Breast epithelium (tissue), 4 donors: ENCODE data around the gene TAS2R60. TPM values are rescaled to one million over a fixed set of nuclear protein-coding genes. Genes with fewer than 3 reads are reported as not detected.

ENCODE experiments used
- DNase-seq, 2 donors: peaks; one replicate each; pipeline ENCODE4 v3.0.0-alpha.2; 2019; ENCODE audit warnings: low spot score in 2 of 2
- H3K27ac ChIP-seq, 2 donors: fragments of 200-600 bp; sonication (generic) in 1 of 2; one replicate each; pipeline ENCODE4 v1.5.1; 2016 to 2019; ENCODE audit warnings: mild to moderate bottlenecking in 1 of 2
- H3K27me3 ChIP-seq, 2 donors: fragments of 200-600 bp; sonication (generic) in 1 of 2; one replicate each; pipeline versions ENCODE4 v1.5.1 to v1.6.0; 2017 to 2019; ENCODE audit warnings: control low read depth in 1 of 2, mild to moderate bottlenecking in 1 of 2
- H3K36me3 ChIP-seq: fragments of 200-600 bp; one replicate; pipeline ENCODE4 v1.5.1; 2019
- H3K4me1 ChIP-seq, 2 donors: fragments of 200-600 bp; sonication (generic); one replicate each; pipeline ENCODE4 v1.5.1; 2016 to 2019; ENCODE audit warnings: control low read depth in 1 of 2
- H3K4me3 ChIP-seq, 3 donors: fragments of 200-600 bp; sonication (generic); 1 replicate in 2 of 3; 2 replicates in 1 of 3; pipeline ENCODE4 v1.5.1; 2016 to 2019; ENCODE audit warnings: mild to moderate bottlenecking in 3 of 3, moderate library complexity in 2 of 3
- H3K9me3 ChIP-seq, 2 donors: fragments of 200-600 bp; sonication (generic) in 1 of 2; one replicate each; pipeline ENCODE4 v1.5.1; 2016 to 2019; ENCODE audit warnings: control low read depth in 1 of 2
- POLR2A ChIP-seq: fragments of 450-650 bp; IDR thresholded peaks from one replicate; pipeline ENCODE4 v1.6.1; 2016; ENCODE audit warnings: antibody characterized with exemption, mild to moderate bottlenecking, moderate library complexity
- POLR2AphosphoS5 ChIP-seq, 3 donors: sonication (generic); formaldehyde crosslinking; IDR thresholded peaks; one replicate each; pipeline ENCODE4 v1.6.1; 2017; ENCODE audit warnings: antibody characterized with exemption in 3 of 3
- intact Hi-C: fragments of 100-400 bp; cut with DNase I; formaldehyde crosslinking; loops from one replicate; pipeline ENCODE4 v1.15.1; 2023; ENCODE audit warnings: low total_unique reads
- total RNA-seq, 3 donors: library from RNA; depleted of rRNA; stranded (reverse); fragments of >200 nt; gene quantifications; one replicate each; pipeline ENCODE4 v1.1.0, GENCODE V29; 2016
- TF ChIP-seq, protein P1 (sequence below), 3 donors: fragments of 450-650 bp; IDR thresholded peaks; one replicate each; pipeline ENCODE4 v1.5.1; 2016 to 2017; ENCODE audit warnings: antibody characterized with exemption in 3 of 3, mild to moderate bottlenecking in 3 of 3, moderate library complexity in 3 of 3

Gene TAS2R60
- total RNA-seq, 3 donors from 2014 or later: 1.6 TPM; not detected in 2

- H3K4me1 ChIP-seq: peaks cover 12 to 13% of the 10 kb centered on the region in 2 donors
- H3K36me3 ChIP-seq: no peaks in the 10 kb centered on the region
- intact Hi-C loops: no loop called here
- H3K9me3 ChIP-seq: no peaks in the 10 kb centered on the region
- no peak for DNase-seq
- no peak overlapping the region for H3K4me3 ChIP-seq
- no peaks in the 10 kb centered on the region for H3K27me3 ChIP-seq
- TF ChIP-seq, protein P1, sequence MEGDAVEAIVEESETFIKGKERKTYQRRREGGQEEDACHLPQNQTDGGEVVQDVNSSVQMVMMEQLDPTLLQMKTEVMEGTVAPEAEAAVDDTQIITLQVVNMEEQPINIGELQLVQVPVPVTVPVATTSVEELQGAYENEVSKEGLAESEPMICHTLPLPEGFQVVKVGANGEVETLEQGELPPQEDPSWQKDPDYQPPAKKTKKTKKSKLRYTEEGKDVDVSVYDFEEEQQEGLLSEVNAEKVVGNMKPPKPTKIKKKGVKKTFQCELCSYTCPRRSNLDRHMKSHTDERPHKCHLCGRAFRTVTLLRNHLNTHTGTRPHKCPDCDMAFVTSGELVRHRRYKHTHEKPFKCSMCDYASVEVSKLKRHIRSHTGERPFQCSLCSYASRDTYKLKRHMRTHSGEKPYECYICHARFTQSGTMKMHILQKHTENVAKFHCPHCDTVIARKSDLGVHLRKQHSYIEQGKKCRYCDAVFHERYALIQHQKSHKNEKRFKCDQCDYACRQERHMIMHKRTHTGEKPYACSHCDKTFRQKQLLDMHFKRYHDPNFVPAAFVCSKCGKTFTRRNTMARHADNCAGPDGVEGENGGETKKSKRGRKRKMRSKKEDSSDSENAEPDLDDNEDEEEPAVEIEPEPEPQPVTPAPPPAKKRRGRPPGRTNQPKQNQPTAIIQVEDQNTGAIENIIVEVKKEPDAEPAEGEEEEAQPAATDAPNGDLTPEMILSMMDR (IDR thresholded peaks at IDR 0.05): no peak
- no peak for TF ChIP-seq POLR2A
- H3K27ac ChIP-seq: no peak overlapping the region
Observed at GRCh38 chr7:143396182-143396581, 47.1 kb upstream of the TAS2R60 start.

DNA sequence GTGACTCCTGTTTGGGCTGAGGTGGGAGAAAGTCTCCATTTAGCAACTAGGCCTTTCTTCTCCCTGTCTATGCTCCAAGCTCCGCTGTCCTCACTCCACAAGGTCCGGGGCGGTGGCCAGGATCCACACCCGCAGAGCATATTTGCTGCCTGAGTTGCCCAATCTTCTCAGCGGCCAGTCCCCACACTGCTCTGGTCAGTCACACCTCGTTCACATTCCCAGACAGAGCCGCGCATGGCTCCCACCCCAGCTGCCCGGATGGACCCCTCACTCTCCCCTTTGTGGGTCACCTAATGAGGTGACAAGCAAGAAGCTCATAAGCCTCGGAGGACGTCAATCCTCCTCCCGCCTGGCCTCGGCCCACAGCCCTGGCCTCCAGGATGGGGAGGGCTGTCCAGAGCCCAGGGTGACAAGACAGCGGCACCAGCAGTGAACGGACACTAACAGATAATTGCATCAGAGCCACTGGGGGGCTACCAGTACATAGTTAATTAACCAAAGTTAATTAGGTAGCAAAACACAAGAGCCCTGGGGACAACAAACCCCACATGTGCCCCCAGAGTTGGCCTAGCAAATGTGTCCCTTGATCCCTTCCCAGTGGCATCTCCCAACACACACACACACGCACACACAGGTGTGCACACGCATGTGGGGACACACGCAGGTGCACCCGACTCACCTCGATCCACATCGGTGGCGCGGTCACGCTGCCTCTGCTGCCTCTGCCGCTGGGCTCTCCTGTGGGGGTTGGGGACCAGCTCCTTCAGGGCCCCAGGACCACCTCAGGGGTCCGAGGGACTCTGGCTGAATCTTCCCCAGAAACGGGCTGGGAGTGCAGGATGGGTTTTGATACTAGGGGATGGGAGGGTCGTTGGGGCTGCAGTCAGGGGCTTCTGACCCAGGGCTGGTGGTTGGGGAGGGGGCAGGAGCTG is 46.4 kb upstream of the TAS2R60 start:
- H3K27ac ChIP-seq: no peak overlapping the region
- DNase-seq: no peak

GRCh38 chr7:143397710-143398530 is 45.3 kb upstream of the TAS2R60 start:
- no peaks in the 10 kb centered on the region for H3K9me3 ChIP-seq
- DNase-seq: no peak
- no peak overlapping the region for H3K27ac ChIP-seq
- no peak overlapping the region for H3K4me3 ChIP-seq
- TF ChIP-seq POLR2A (no peak), POLR2AphosphoS5 (IDR thresholded peaks at IDR 0.05) (no peak)
- TF ChIP-seq, protein P1 (IDR thresholded peaks at IDR 0.05): no peak
- H3K36me3 ChIP-seq: no peaks in the 10 kb centered on the region
- no peaks in the 10 kb centered on the region for H3K27me3 ChIP-seq
- intact Hi-C loops: no loop called here
- peaks cover 0 to under 1% of the 10 kb centered on the region in 2 donors for H3K4me1 ChIP-seq

More for the DNA sequence above, 46.4 kb upstream of the TAS2R60 start:
- TF ChIP-seq, protein P1 (IDR thresholded peaks at IDR 0.05): no peak
- TF ChIP-seq POLR2A: no peak
- TF ChIP-seq POLR2AphosphoS5 (IDR thresholded peaks at IDR 0.05): no peak
- intact Hi-C loops: no loop called here
- no peaks in the 10 kb centered on the region for H3K9me3 ChIP-seq
- H3K4me1 ChIP-seq: peaks cover 5 to 7% of the 10 kb centered on the region in 2 donors
- no peaks in the 10 kb centered on the region for H3K27me3 ChIP-seq
- no peak overlapping the region for H3K4me3 ChIP-seq
- H3K36me3 ChIP-seq: no peaks in the 10 kb centered on the region

DNA sequence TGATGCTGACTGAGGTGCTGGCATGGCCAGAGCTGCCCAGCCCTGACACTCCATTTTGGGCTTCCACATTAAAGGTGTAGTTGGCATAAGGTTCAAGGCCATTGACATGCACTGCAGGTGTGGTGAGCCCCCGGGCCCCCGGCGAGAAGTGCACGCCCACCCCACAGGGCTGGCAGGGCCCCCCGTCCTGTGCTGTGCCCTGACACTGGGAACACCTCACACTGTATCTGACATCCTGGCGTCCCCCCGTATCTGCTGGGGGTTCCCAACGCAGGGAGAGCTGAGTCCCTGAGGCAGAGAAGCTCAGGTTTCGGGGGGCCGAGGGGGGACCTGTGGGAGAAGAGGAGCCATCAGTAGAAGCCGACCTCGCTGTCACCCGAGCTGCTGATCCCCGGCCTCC is 44.6 kb upstream of the TAS2R60 start:
- TF ChIP-seq, protein P1 (IDR thresholded peaks at IDR 0.05): no peak
- TF ChIP-seq POLR2AphosphoS5 (IDR thresholded peaks at IDR 0.05) (no peak), POLR2A (no peak)
- no peaks in the 10 kb centered on the region for H3K4me1 ChIP-seq
- no peak overlapping the region for H3K4me3 ChIP-seq
- no peak overlapping the region for H3K27ac ChIP-seq
- no peaks in the 10 kb centered on the region for H3K36me3 ChIP-seq
- intact Hi-C loops: no loop called here
- DNase-seq: no peak
- H3K9me3 ChIP-seq: no peaks in the 10 kb centered on the region
- no peaks in the 10 kb centered on the region for H3K27me3 ChIP-seq

DNA sequence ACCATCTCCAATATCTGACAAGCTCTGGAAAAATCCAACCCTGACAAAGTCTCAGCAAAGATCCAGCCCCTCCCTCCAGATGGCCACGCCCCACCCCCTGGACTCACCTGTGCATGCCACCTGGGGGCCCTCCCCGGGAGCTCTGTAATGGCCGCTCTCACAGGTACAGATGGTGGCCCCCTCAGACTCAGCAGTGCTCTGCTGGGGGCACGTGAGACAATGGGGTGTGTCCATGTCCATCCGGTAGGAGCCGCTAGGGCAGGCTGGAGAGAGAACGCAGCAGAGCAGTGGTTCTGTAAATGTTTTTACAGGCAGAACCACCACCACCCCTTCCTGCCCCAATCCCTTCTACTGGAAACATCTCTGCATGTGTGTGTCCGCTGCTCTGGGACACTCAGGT is 44.1 kb upstream of the TAS2R60 start:
- TF ChIP-seq POLR2AphosphoS5 (IDR thresholded peaks at IDR 0.05) (no peak), POLR2A (no peak)
- TF ChIP-seq, protein P1 (IDR thresholded peaks at IDR 0.05): no peak
- DNase-seq: no peak
- H3K27me3 ChIP-seq: no peaks in the 10 kb centered on the region
- no peak overlapping the region for H3K27ac ChIP-seq
- H3K9me3 ChIP-seq: no peaks in the 10 kb centered on the region
- intact Hi-C loops: no loop called here
- H3K4me1 ChIP-seq: no peaks in the 10 kb centered on the region
- no peaks in the 10 kb centered on the region for H3K36me3 ChIP-seq
- H3K4me3 ChIP-seq: no peak overlapping the region
